Measurements from ENCODE around the gene CABP5. TPM values are rescaled to one million over a fixed set of nuclear protein-coding genes. Genes with fewer than 3 reads are reported as not detected.

The CABP5 gene
- total and polyA plus RNA-seq, 5 experiments from 2014 or later: not detected

DNA sequence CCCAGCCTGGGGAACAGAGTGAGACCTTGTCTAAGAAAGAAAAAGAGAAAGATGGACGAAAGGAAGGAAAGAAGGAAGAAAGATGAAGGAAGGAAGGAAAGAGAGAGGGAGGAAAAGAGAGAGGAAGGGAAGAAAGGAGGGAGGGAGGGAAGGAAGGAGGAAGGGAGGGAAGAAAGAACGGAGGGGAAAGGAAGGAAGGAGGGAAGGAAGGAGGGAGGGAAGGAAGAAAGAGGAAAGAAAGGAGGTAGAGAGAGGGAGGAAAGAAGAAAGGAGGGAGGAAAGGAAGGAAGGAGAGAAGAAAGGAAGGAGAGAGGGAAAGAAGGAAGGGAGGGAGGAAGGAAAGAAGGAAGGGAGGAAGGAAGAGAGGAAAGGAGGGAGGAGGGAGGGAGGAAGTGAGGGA, 20.9 kb downstream of the CABP5 start:
- no peaks in the 10 kb centered on the region for H3K4me1 Mint-ChIP-seq
- DNase-seq: no peak
- no peak for ATAC-seq

DNA sequence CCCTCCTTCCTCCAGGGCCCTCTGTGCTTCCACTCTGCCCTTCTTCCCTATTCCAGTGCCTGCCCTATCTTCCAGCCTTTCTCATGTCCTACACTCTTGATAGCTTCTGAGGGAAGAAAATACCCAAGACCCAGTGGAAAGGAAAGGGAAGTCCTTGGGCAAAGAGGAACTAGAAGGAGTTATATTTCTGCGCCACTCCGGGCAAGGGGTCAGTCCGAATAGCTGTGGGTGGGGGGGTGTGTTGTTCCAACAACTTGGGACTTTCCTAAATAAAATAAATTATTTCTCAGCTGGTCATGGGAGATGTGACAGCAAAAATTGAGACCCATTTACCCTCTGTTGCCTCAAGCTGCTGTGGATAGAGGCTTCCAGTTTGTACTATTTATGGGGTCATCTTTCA, 23.2 kb downstream of the CABP5 start:
- DNase-seq: no peak
- no peak for ATAC-seq
- Mint-ChIP-seq H3K27ac (no peak overlapping the region), H3K4me1 (no peaks in the 10 kb centered on the region), H3K27me3 (peaks cover 23 to 79% (median 44%) of the 10 kb centered on the region in 5 donors), H3K9me3 (peaks cover 0 to 3% (median 0%) of the 10 kb centered on the region in 9 donors), H3K4me3 (no peak overlapping the region), H3K36me3 (no peaks in the 10 kb centered on the region)
- POLR2A ChIA-PET: no interaction called here

More for the DNA sequence above, 20.9 kb downstream of the CABP5 start:
- no peak overlapping the region for H3K27ac Mint-ChIP-seq
- peaks cover 0 to 4% (median 0%) of the 10 kb centered on the region in 9 donors for H3K9me3 Mint-ChIP-seq
- POLR2A ChIA-PET: no interaction called here
- peaks cover 0 to 2% (median 0%) of the 10 kb centered on the region in 3 donors for H3K36me3 Mint-ChIP-seq
- H3K4me3 Mint-ChIP-seq: no peak overlapping the region
- H3K27me3 Mint-ChIP-seq: peaks cover 21 to 74% (median 48%) of the 10 kb centered on the region in 5 donors

DNA sequence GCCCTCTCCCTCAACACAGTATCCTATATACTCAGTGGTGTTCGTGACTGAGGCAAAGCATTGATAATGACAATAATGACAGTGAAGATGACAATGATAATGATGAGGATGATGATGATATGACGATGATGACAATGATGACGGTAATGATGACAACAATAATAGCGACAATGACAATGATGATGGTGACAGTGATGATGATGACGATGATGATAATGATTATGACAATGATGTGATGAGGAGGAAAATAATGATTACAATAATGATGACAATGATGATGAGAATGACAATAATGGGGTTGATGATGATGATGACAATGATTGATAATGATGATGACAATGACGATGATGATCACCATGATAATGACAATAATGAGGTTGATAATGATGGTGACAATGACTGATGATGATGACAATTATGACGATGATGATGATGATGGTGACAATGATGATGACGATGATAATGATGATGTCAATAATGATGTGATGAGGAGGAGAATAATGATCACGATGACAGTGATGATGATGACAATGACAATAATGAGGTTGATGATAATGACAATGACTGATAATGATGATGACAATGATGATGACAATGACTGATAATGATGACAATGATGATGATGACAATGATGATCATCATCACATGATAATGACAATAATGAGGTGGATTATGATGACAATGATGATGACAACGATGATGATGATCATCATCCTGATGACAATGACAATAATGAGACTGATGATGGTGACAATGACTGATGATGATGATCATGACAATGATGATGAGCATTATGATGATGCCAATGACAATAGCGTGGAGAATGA, 32.7 kb downstream of the CABP5 start:
- Mint-ChIP-seq H3K4me1 (no peaks in the 10 kb centered on the region), H3K27me3 (peaks cover 13 to 38% (median 21%) of the 10 kb centered on the region in 5 donors), H3K27ac (no peak overlapping the region), H3K36me3 (no peaks in the 10 kb centered on the region), H3K9me3 (peaks cover 0 to 17% (median 8%) of the 10 kb centered on the region in 9 donors), H3K4me3 (no peak overlapping the region)
- no peak for ATAC-seq
- POLR2A ChIA-PET: no interaction called here
- DNase-seq: no peak

DNA sequence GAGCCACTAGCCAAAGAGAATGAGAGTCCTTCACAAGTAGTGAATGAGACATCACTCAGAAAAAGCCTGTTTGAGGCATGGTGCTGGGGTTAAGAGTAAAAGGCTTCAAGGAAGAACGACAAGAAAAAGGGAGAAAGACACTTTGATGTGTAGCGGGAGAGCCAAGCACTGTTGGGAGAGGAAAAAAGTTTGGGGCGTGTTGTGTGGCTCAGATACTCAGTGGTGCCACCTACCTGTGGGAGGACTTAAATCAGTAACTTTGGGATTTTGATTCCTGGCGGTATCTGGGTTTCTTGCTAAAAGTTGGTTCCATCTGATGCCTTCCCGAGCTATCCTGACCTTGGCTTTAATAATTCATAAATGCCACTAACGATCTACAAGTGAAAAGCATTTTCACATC, 37.1 kb downstream of the CABP5 start:
- no peaks in the 10 kb centered on the region for H3K36me3 Mint-ChIP-seq
- POLR2A ChIA-PET: no interaction called here
- peaks cover 0 to 13% (median 5%) of the 10 kb centered on the region in 9 donors for H3K9me3 Mint-ChIP-seq
- no peak overlapping the region for H3K4me3 Mint-ChIP-seq
- H3K27me3 Mint-ChIP-seq: peaks cover 17 to 47% (median 33%) of the 10 kb centered on the region in 5 donors
- ATAC-seq (no peak), DNase-seq (no peak)
- H3K4me1 Mint-ChIP-seq: no peaks in the 10 kb centered on the region
- no peak overlapping the region for H3K27ac Mint-ChIP-seq

DNA sequence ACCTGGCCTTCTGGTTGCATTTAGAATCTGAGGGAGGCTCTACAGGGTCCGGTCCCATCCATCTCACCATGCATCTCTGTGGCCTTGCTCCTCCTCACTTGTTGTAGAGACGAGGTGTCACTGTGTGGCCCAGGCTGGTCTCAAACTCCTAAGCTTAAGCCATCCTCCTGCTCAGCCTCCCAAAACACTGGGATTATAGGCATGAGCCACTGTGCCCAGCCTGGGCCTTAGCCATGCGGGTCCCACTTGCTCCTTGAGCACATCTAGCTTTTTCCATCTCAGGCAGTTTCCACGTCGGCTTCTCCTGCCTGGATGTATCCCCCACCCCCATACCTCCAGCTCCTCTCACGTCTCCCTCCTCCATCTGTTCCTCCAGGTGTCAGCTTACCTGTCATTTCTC, 39.6 kb downstream of the CABP5 start:
- no peaks in the 10 kb centered on the region for H3K36me3 Mint-ChIP-seq
- H3K27me3 Mint-ChIP-seq: peaks cover 14 to 50% (median 33%) of the 10 kb centered on the region in 5 donors
- H3K9me3 Mint-ChIP-seq: peaks cover 0 to 12% (median 4%) of the 10 kb centered on the region in 9 donors
- no peaks in the 10 kb centered on the region for H3K4me1 Mint-ChIP-seq
- ATAC-seq: no peak
- DNase-seq: no peak
- no peak overlapping the region for H3K27ac Mint-ChIP-seq
- no peak overlapping the region for H3K4me3 Mint-ChIP-seq
- POLR2A ChIA-PET: no interaction called here

DNA sequence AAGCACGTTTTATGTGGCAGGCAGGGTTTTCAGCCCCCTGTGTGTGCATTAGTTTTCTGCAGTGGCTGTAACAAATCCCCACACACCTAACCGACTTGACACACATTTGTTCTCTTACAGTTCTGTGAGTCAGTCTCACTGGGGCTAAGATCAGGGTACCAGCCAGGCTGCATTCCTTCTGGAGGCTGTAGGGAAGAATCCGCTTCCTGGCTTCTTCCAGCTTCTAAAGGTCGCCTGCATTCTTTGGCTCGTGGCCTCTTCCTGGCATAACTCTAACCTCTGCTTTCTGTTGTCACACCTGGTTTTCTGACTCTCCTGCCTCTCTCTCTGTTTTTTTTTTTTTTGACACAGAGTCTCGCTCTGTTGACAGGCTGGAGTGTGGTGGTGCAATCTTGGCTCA, 43.0 kb downstream of the CABP5 start:
- DNase-seq (no peak), ATAC-seq (no peak)
- POLR2A ChIA-PET: no interaction called here
- Mint-ChIP-seq H3K4me3 (no peak overlapping the region), H3K36me3 (no peaks in the 10 kb centered on the region), H3K27me3 (peaks cover 9 to 41% (median 24%) of the 10 kb centered on the region in 5 donors), H3K27ac (no peak overlapping the region), H3K4me1 (no peaks in the 10 kb centered on the region), H3K9me3 (peaks cover 0 to 5% (median 0%) of the 10 kb centered on the region in 9 donors)

DNA sequence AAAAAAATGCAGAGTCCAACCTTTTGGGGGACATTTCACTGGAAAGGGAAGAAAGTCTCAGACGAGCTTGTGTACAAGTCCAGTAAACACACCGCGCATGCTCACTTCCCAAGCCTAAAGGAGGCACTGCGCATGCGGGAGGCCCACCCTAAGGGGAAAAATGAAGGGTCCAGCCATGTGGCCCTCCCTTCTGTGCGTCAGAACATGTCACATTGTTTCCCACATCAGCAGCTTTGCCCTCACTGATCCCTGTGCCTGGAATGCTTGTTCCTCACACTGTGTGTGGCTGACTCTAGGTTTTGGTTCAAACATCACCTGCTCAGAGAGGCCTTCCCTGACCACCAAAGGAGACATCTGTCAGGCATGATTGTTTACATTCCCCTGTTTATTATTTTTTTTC, 45.1 kb downstream of the CABP5 start:
- Mint-ChIP-seq H3K27me3 (peaks cover 11 to 41% (median 20%) of the 10 kb centered on the region in 5 donors), H3K36me3 (no peaks in the 10 kb centered on the region), H3K4me3 (no peak overlapping the region), H3K9me3 (peaks cover 0 to 5% (median 0%) of the 10 kb centered on the region in 9 donors), H3K4me1 (no peaks in the 10 kb centered on the region), H3K27ac (no peak overlapping the region)
- no peak for ATAC-seq
- DNase-seq: no peak
- POLR2A ChIA-PET: no interaction called here

DNA sequence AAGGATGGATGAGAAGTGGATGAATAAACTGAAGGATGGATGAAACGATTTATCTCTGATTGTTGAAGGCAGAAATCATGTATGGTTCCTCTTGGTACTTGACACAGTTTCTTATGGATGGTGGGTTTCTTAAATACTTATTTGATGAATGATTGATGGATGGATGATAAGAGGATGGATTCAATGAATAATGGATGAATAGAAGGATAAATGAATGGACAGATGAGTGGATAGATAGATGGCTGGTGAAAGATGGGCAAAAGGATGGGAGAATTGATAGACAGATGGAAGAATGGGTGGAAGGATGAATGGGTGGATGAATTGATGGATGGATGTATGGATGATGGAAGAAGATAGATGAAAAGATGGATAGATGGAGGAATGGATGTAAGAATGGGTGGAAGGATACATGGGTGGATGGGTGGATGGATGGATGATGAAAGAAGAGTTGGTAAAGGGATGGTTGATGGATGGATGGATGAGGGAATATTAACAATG, 47.6 kb downstream of the CABP5 start:
- peaks cover 11 to 34% (median 18%) of the 10 kb centered on the region in 5 donors for H3K27me3 Mint-ChIP-seq
- no peak overlapping the region for H3K27ac Mint-ChIP-seq
- H3K9me3 Mint-ChIP-seq: peaks cover 0 to 5% (median 0%) of the 10 kb centered on the region in 9 donors
- DNase-seq (no peak), ATAC-seq (no peak)
- POLR2A ChIA-PET: no interaction called here
- H3K36me3 Mint-ChIP-seq: no peaks in the 10 kb centered on the region
- H3K4me1 Mint-ChIP-seq: no peaks in the 10 kb centered on the region
- H3K4me3 Mint-ChIP-seq: no peak overlapping the region

DNA sequence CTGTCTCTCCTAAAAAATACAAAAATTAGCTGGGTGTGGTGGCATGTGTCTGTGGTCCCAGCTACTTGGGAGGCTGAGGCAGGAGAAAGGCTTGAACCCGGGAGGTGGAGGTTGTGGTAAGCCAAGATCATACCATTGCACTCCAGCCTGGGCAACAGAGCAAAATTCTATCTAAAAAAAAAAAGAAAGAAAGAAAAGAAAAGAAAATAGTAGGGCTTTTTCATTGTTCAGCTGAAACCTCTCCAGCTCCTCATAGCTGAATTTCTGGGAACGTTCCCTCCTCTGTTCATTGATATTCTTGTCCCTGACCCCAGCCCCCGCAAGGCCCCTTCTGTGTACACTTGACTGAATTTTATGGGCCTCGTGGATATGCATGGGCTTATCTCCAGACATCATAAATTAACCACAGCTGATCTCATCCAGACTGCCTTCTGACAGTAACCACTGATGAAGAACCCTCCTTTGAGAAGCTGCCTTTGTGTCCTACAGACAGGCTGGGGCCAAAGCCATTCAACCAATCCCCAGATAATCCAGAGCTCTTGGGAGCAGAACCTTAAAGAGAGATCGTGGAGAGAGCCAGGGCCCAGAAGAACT, 49.6 kb downstream of the CABP5 start, which contains the start of gene ELSPBP1:
Gene ELSPBP1, plus strand, starts transcription at position 424 of the 594 bp plus-strand sequence. CDS start 14,036 bp downstream, outside the sequence.
- no peaks in the 10 kb centered on the region for H3K36me3 Mint-ChIP-seq
- no peak for DNase-seq
- no peak within 1 kb of the TSS for H3K27ac Mint-ChIP-seq
- H3K4me1 Mint-ChIP-seq: no peaks in the 10 kb centered on the region
- no peak within 1 kb of the TSS for H3K4me3 Mint-ChIP-seq
- no peaks in the 10 kb centered on the region for H3K9me3 Mint-ChIP-seq
- H3K27me3 Mint-ChIP-seq: peaks cover 16 to 49% (median 30%) of the 10 kb centered on the region in 5 donors
- ATAC-seq: no peak
- POLR2A ChIA-PET: no interaction called here

DNA sequence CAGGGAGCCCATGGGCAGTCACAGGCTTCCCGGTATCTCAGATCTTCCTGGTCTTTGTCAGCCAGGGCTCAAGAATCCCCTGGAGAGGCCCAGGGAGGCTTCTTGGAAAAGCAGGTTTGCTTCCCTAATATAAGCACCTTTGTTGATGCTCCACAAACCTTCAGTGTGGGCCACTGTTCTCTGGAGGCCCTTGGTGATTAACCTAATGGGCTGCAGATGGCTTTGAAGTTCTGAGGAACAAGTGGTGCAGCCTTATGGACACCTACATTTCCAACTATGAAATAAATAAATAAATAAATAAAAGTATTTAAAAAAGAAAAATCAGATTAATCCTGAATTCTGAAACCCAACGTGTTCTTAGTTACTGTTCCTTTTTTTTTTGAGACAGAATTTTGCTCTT, 51.8 kb downstream of the CABP5 start, which contains the start of gene BSPH1:
Gene BSPH1, minus strand, starts transcription at position 101 of the 400 bp plus-strand sequence. Its CDS starts 89 bp downstream, at position 12.
- Mint-ChIP-seq H3K27ac (no peak within 1 kb of the TSS), H3K4me1 (no peaks in the 10 kb centered on the region), H3K9me3 (no peaks in the 10 kb centered on the region), H3K4me3 (no peak within 1 kb of the TSS), H3K36me3 (no peaks in the 10 kb centered on the region), H3K27me3 (peaks cover 19 to 50% (median 32%) of the 10 kb centered on the region in 5 donors)
- DNase-seq (no peak), ATAC-seq (no peak)
- POLR2A ChIA-PET: no interaction called here

DNA sequence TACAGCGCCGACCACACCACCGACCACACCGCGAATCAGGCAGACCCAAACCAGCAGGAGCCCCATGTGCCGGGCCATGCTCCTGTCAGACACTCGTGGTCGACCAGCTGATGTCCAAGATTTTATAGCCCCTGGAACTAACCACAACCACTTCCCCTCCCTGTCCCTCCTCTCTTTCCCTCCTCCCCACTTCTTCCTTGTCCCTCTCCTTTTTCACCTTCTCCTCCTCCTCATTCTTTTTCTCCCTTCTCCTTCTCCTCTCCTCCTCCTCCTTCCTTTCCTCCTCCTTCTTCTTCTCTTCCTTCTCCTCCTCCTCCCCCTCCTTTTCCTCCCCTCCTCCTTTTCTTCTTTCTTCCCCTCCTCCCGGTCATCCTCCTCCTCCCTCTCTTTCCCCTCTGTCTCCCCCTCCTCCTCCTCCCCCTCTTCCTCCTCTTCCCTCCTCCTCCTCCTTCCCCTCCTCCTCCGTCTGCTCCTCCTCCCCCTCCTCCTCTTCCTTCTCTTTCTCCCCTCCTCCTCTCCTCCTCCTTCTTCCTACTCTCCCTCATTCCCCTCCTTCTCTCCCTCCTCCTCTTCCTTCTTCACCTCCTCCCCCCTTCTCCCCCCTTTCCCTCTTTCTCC, 52.6 kb downstream of the CABP5 start:
- Mint-ChIP-seq H3K27me3 (peaks cover 16 to 45% (median 32%) of the 10 kb centered on the region in 5 donors), H3K4me3 (no peak overlapping the region), H3K4me1 (no peaks in the 10 kb centered on the region), H3K27ac (no peak overlapping the region), H3K36me3 (no peaks in the 10 kb centered on the region), H3K9me3 (no peaks in the 10 kb centered on the region)
- POLR2A ChIA-PET: no interaction called here
- DNase-seq (no peak), ATAC-seq (no peak)

Measured in naive thymus-derived CD8-positive, alpha-beta T cell (primary cell).